Measurements from ENCODE around the gene SEMA7A. TPM values are rescaled to one million over a fixed set of nuclear protein-coding genes. Genes with fewer than 3 reads are reported as not detected.

The SEMA7A gene
- total and polyA plus RNA-seq, 9 of the 15 experiments (the other 6 are each of a cell fraction or from before 2014, with no cell fraction given), result 0.04 to 8.2 (median 5.4) TPM; not detected in 1

GRCh38 chr15:74388363-74388951 lies 45.3 kb downstream of the SEMA7A start:
- H3K79me2 ChIP-seq (ENCODE audit: control insufficient read depth, insufficient read depth, low read length), result no peaks in the 10 kb centered on the region
- in situ Hi-C loops (cut with MboI) (loop anchor here (5.0 kb wide), 2 partner anchors 49 to 234 kb away; no protein-coding TSS in a partner anchor), intact Hi-C loops (cut with micrococcal nuclease) (no loop called here)
- DNase-seq (ENCODE audit: extremely low read depth in 1 of 4, low spot score in 3 of 4) (no peak), ATAC-seq (no peak), FAIRE-seq (no peak)
- peak overlapping the region; percentile 34 to 88; a peak in 3 of 4 replicates for H3K9ac ChIP-seq (ENCODE audit: insufficient read depth in 1 of 2, low read depth in 2 of 2, low read length in 2 of 2)
- H4K20me1 ChIP-seq (replicated peaks; ENCODE audit: control insufficient read depth, insufficient read depth, low read length), result no peaks in the 10 kb centered on the region
- H3K4me2 ChIP-seq (ENCODE audit: insufficient read depth, low read length), result peak overlapping the region; percentile 5; the same call in 1 of the 2 replicates
- POLR2A ChIA-PET, result interaction anchor here (0.6 to 1.9 kb wide), 8 partner anchors 8 to 254 kb away, joined by 3 to 5 read pairs (median 4); partner anchors contain the start of genes ARID3B and SEMA7A
- BruUV-seq (replicated peaks), result no TSS peak
- H3K27me3 ChIP-seq (ENCODE audit: control insufficient read depth in 2 of 2, insufficient read depth in 2 of 2, low read length in 2 of 2), result no peaks in the 10 kb centered on the region
- peak overlapping the region; percentile 14; the same call in 1 of the 2 replicates for H2AFZ ChIP-seq (ENCODE audit: low read depth, low read length)
- H3K27ac ChIP-seq (ENCODE audit: extremely low read depth, low read depth, low read length), result peak overlapping the region; percentile 85
- peaks cover 77 to 98% of the 10 kb centered on the region in 2 experiments for H3K4me1 ChIP-seq (replicated peaks in 1 of 2; ENCODE audit: control insufficient read depth in 2 of 2, insufficient read depth in 2 of 2, low read length in 2 of 2)
- H3K9me1 ChIP-seq (ENCODE audit: control insufficient read depth, insufficient read depth, low read length), result no peaks in the 10 kb centered on the region
- CTCF ChIA-PET (ENCODE audit: low intra/inter-chr PET ratio), result no interaction called here
- 66% methylated on average over 8 of the region's 10 CpGs for WGBS (ENCODE audit: insufficient coverage, low coverage, missing lambda C conversion rate)
- H3K9me3 ChIP-seq (replicated peaks; ENCODE audit: control insufficient read depth, insufficient read depth, low read depth, low read length), result no peaks in the 10 kb centered on the region
- H3K36me3 ChIP-seq (ENCODE audit: control insufficient read depth, insufficient read depth, low read length), result no peaks in the 10 kb centered on the region
- no peak overlapping the region for H3K4me3 ChIP-seq
- TF ChIP-seq E2F3 (CRISPR knock-in tag; IDR thresholded peaks at IDR 0.05) (no peak), E4F1 (CRISPR knock-in tag; IDR thresholded peaks at IDR 0.05; ENCODE audit: borderline replicate concordance) (no peak), RFX7 (CRISPR knock-in tag; IDR thresholded peaks at IDR 0.05) (no peak), ZNF518B (CRISPR knock-in tag; IDR thresholded peaks at IDR 0.05) (no peak), ZNF584 (CRISPR knock-in tag; IDR thresholded peaks at IDR 0.05; ENCODE audit: low read depth) (no peak), GABPB1 (CRISPR knock-in tag; IDR thresholded peaks at IDR 0.05) (no peak), WHSC1 (IDR thresholded peaks at IDR 0.05; ENCODE audit: low read length) (peak; percentile 84), GATA2 (CRISPR knock-in tag; IDR thresholded peaks at IDR 0.05) (no peak), MYC (IDR thresholded peaks at IDR 0.05; ENCODE audit: low read depth, low read length) (no peak), MYC (CRISPR knock-in tag; IDR thresholded peaks at IDR 0.05; ENCODE audit: borderline replicate concordance, low read depth) (no peak), HOMEZ (CRISPR knock-in tag; IDR thresholded peaks at IDR 0.05) (no peak), ZNF740 (CRISPR knock-in tag; IDR thresholded peaks at IDR 0.05) (no peak), ZNF740 (tag; IDR thresholded peaks at IDR 0.05) (no peak), ZNF766 (CRISPR knock-in tag; conservative IDR thresholded peaks at IDR 0.05) (no peak)

Data from K562 (cell line).